ENCODE results near the gene ATG7.

DNA sequence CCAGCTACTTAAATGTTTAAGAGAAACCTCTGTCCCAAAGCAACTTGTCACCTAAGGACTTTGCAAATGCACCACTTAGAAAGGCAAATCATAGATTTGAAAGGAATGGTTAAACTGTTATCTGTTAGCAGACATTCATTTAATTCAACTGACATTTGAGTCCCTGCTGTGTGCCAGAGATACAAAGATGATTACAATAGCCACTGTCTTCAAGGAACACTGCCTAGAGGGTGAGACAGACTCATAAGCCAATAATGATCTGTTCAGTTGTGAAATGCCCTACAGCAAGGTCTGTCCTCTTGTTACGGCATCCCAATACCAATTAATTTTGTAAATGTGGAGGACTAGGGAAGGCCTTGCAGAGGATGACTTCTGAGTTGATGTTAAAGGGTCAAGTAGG lies 113.1 kb downstream of the ATG7 start:
- TF ChIP-seq, protein P1, sequence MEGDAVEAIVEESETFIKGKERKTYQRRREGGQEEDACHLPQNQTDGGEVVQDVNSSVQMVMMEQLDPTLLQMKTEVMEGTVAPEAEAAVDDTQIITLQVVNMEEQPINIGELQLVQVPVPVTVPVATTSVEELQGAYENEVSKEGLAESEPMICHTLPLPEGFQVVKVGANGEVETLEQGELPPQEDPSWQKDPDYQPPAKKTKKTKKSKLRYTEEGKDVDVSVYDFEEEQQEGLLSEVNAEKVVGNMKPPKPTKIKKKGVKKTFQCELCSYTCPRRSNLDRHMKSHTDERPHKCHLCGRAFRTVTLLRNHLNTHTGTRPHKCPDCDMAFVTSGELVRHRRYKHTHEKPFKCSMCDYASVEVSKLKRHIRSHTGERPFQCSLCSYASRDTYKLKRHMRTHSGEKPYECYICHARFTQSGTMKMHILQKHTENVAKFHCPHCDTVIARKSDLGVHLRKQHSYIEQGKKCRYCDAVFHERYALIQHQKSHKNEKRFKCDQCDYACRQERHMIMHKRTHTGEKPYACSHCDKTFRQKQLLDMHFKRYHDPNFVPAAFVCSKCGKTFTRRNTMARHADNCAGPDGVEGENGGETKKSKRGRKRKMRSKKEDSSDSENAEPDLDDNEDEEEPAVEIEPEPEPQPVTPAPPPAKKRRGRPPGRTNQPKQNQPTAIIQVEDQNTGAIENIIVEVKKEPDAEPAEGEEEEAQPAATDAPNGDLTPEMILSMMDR (optimal IDR thresholded peaks at IDR 0.05 in 1 of 3, IDR thresholded peaks at IDR 0.05 in 1 of 3, conservative IDR thresholded peaks at IDR 0.05 in 1 of 3; ENCODE audit: extremely low read depth in 1 of 3, insufficient read depth in 2 of 3, low read length in 3 of 3): no peak
- no peak for TF ChIP-seq EZH2 (IDR thresholded peaks at IDR 0.05; ENCODE audit: low read length)

All from keratinocyte (primary cell).